Neural progenitor cell (in vitro differentiated cells): ENCODE data around the gene KLHL29. TPM values are rescaled to one million over a fixed set of nuclear protein-coding genes. Genes with fewer than 3 reads are reported as not detected.
A peak's percentile ranks its signal among the peaks of the same experiment; 100 is the strongest.

Source experiments
- DNase-seq: peaks from one replicate; pipeline ENCODE4 v3.0.0-alpha.2; 2016; ENCODE audit warnings: low spot score
- H2AFZ ChIP-seq: fragments of 200-600 bp; sonication (generic); replicated peaks from 2 replicates; pipeline ENCODE4 v1.6.1; 2016; ENCODE audit warnings: antibody characterized with exemption
- H3F3A ChIP-seq: fragments of 200-600 bp; sonication (generic); 2 replicates; pipeline ENCODE4 v1.6.1; 2016; ENCODE audit warnings: antibody characterized with exemption, low read depth
- H3K27ac ChIP-seq: fragments of 200-600 bp; sonication (generic); 2 replicates; pipeline ENCODE4 v1.5.1; 2016; ENCODE audit warnings: mild to moderate bottlenecking
- H3K27me3 ChIP-seq: fragments of 200-600 bp; sonication (generic); 2 replicates; pipeline ENCODE4 v1.6.1; 2016; ENCODE audit warnings: mild to moderate bottlenecking, moderate library complexity
- H3K36me3 ChIP-seq: fragments of 200-600 bp; sonication (generic); 2 replicates; pipeline ENCODE4 v1.5.1; 2016
- H3K4me1 ChIP-seq: fragments of 200-600 bp; sonication (generic); 2 replicates; pipeline ENCODE4 v1.6.1; 2016; ENCODE audit warnings: mixed run types
- H3K4me2 ChIP-seq: fragments of 200-600 bp; sonication (generic); 2 replicates; pipeline ENCODE4 v1.6.1; 2016
- H3K4me3 ChIP-seq: fragments of 200-600 bp; sonication (generic); 2 replicates; pipeline ENCODE4 v1.5.1; 2016
- H3K79me2 ChIP-seq: fragments of 200-600 bp; sonication (generic); 2 replicates; pipeline ENCODE4 v1.6.1; 2016; ENCODE audit warnings: low read depth
- H3K9ac ChIP-seq: fragments of 200-600 bp; sonication (generic); 2 replicates; pipeline ENCODE4 v1.6.1; 2016
- H3K9me3 ChIP-seq: fragments of 200-600 bp; sonication (generic); 2 replicates; pipeline ENCODE4 v1.5.1; 2016; ENCODE audit warnings: low read depth
- H4K20me1 ChIP-seq: fragments of 200-600 bp; sonication (generic); 2 replicates; pipeline ENCODE4 v1.6.1; 2016; ENCODE audit warnings: low read depth
- H3K27ac Mint-ChIP-seq: 3 replicates; pipeline ENCODE4 v1.8.0; 2021; ENCODE audit warnings: mixed read lengths
- H3K27me3 Mint-ChIP-seq: 2 replicates; pipeline ENCODE4 v1.8.0; 2022; ENCODE audit warnings: low read depth, mild to moderate bottlenecking, inconsistent platforms, moderate library complexity, mixed read lengths; ENCODE audit not compliant: insufficient read depth
- H3K36me3 Mint-ChIP-seq: 3 replicates; pipeline ENCODE4 v1.8.0; 2021; ENCODE audit warnings: mixed read lengths
- H3K4me1 Mint-ChIP-seq: 3 replicates; pipeline ENCODE4 v1.8.0; 2021; ENCODE audit warnings: mixed read lengths
- H3K4me3 Mint-ChIP-seq: 3 replicates; pipeline ENCODE4 v1.8.0; 2021; ENCODE audit warnings: mild to moderate bottlenecking, moderate library complexity, mixed read lengths
- H3K9me3 Mint-ChIP-seq: 3 replicates; pipeline ENCODE4 v1.8.0; 2020; ENCODE audit warnings: mixed read lengths
- CTCF ChIP-seq: fragments of 200-600 bp; sonication (generic); IDR thresholded peaks from 2 replicates; pipeline ENCODE4 v1.5.1; 2017; ENCODE audit warnings: antibody characterized with exemption, mild to moderate bottlenecking
- EZH2 ChIP-seq: fragments of 200-600 bp; sonication (generic); IDR thresholded peaks from 2 replicates; pipeline ENCODE4 v1.6.1; 2017; ENCODE audit warnings: antibody characterized with exemption, mild to moderate bottlenecking, moderate library complexity
- EZH2phosphoT487 ChIP-seq: fragments of 200-600 bp; sonication (generic); IDR thresholded peaks from 2 replicates; pipeline ENCODE4 v1.6.1; 2017; ENCODE audit warnings: antibody characterized with exemption
- total RNA-seq: library from RNA; depleted of rRNA; stranded (reverse); fragments of >200 nt; gene quantifications from 2 replicates; pipeline ENCODE4 v1.2.3, GENCODE V29; 2015; ENCODE audit warnings: low replicate concordance

The KLHL29 gene
- total RNA-seq, 1 donor from 2014 or later = 1.6 TPM

- Mint-ChIP-seq H3K27me3 (peaks cover 6% of the 10 kb centered on the region), H3K4me1 (peaks cover 5% of the 10 kb centered on the region), H3K4me3 (no peak overlapping the region), H3K27ac (no peak overlapping the region), H3K9me3 (peaks cover 8% of the 10 kb centered on the region), H3K36me3 (peaks cover 40% of the 10 kb centered on the region)
- no peak overlapping the region for H2AFZ ChIP-seq
- H3K4me3 ChIP-seq = no peak overlapping the region
- TF ChIP-seq EZH2 (no peak), CTCF (no peak), EZH2phosphoT487 (no peak)
- H3K79me2 ChIP-seq = no peaks in the 10 kb centered on the region
- no peaks in the 10 kb centered on the region for H3F3A ChIP-seq
- no peak overlapping the region for H3K4me2 ChIP-seq
- H3K9me3 ChIP-seq = no peaks in the 10 kb centered on the region
- no peak overlapping the region for H3K9ac ChIP-seq
- H3K27ac ChIP-seq = no peak overlapping the region
- no peak for DNase-seq
- H3K36me3 ChIP-seq = no peaks in the 10 kb centered on the region
- H3K27me3 ChIP-seq = no peaks in the 10 kb centered on the region
- no peaks in the 10 kb centered on the region for H3K4me1 ChIP-seq
- H4K20me1 ChIP-seq = no peaks in the 10 kb centered on the region
These were observed 314.0 kb downstream of the KLHL29 start for GRCh38 chr2:23698721-23699579.

- Histone ChIP-seq H3K27ac (no peak overlapping the region), H3K4me2 (no peak overlapping the region), H3K4me3 (no peak overlapping the region), H3F3A (no peaks in the 10 kb centered on the region), H3K4me1 (no peaks in the 10 kb centered on the region), H3K9ac (no peak overlapping the region), H3K9me3 (no peaks in the 10 kb centered on the region), H2AFZ (no peak overlapping the region), H3K79me2 (no peaks in the 10 kb centered on the region), H3K36me3 (no peaks in the 10 kb centered on the region), H4K20me1 (no peaks in the 10 kb centered on the region), H3K27me3 (no peaks in the 10 kb centered on the region)
- Mint-ChIP-seq H3K36me3 (peaks cover 34% of the 10 kb centered on the region), H3K9me3 (peaks cover 8% of the 10 kb centered on the region), H3K27ac (no peak overlapping the region), H3K4me1 (peaks cover 2% of the 10 kb centered on the region), H3K4me3 (no peak overlapping the region), H3K27me3 (peaks cover 6% of the 10 kb centered on the region)
- DNase-seq = no peak
- TF ChIP-seq EZH2phosphoT487 = no peak
These were observed 314.6 kb downstream of the KLHL29 start for GRCh38 chr2:23699580-23699925.

- H3K4me1 Mint-ChIP-seq = no peaks in the 10 kb centered on the region
- H3K4me3 ChIP-seq = no peak overlapping the region
- peaks cover 8% of the 10 kb centered on the region for H3K9me3 Mint-ChIP-seq
- no peaks in the 10 kb centered on the region for H3K4me1 ChIP-seq
- H2AFZ ChIP-seq = no peak overlapping the region
- peaks cover 6% of the 10 kb centered on the region for H3K27me3 Mint-ChIP-seq
- no peaks in the 10 kb centered on the region for H3K36me3 ChIP-seq
- no peaks in the 10 kb centered on the region for H3K27me3 ChIP-seq
- H3K9ac ChIP-seq = no peak overlapping the region
- no peaks in the 10 kb centered on the region for H4K20me1 ChIP-seq
- no peaks in the 10 kb centered on the region for H3K79me2 ChIP-seq
- H3K27ac ChIP-seq = no peak overlapping the region
- peaks cover 34% of the 10 kb centered on the region for H3K36me3 Mint-ChIP-seq
- no peak for DNase-seq
- no peak for TF ChIP-seq CTCF
- TF ChIP-seq EZH2phosphoT487 = no peak
- TF ChIP-seq EZH2 = no peak
- H3K27ac Mint-ChIP-seq = peak overlapping the region; percentile 6
- no peak overlapping the region for H3K4me2 ChIP-seq
- no peak overlapping the region for H3K4me3 Mint-ChIP-seq
- no peaks in the 10 kb centered on the region for H3F3A ChIP-seq
- no peaks in the 10 kb centered on the region for H3K9me3 ChIP-seq
These were observed 315.6 kb downstream of the KLHL29 start for GRCh38 chr2:23700627-23701026.

- peaks cover 6% of the 10 kb centered on the region for H3K27me3 Mint-ChIP-seq
- peaks cover 41% of the 10 kb centered on the region for H3K36me3 Mint-ChIP-seq
- H3K27ac Mint-ChIP-seq = no peak overlapping the region
These were observed 318.1 kb downstream of the KLHL29 start for GRCh38 chr2:23703037-23703582.

More at GRCh38 chr2:23703037-23703582, 318.1 kb downstream of the KLHL29 start:
- Histone ChIP-seq H3K9me3 (no peaks in the 10 kb centered on the region), H2AFZ (no peak overlapping the region), H3F3A (no peaks in the 10 kb centered on the region), H3K27ac (no peak overlapping the region), H3K36me3 (no peaks in the 10 kb centered on the region), H3K4me1 (no peaks in the 10 kb centered on the region), H3K27me3 (no peaks in the 10 kb centered on the region), H3K79me2 (no peaks in the 10 kb centered on the region), H3K4me3 (no peak overlapping the region), H3K4me2 (no peak overlapping the region), H3K9ac (no peak overlapping the region), H4K20me1 (no peaks in the 10 kb centered on the region)
- DNase-seq = no peak
- H3K4me3 Mint-ChIP-seq = no peak overlapping the region
- TF ChIP-seq CTCF (no peak), EZH2 (no peak), EZH2phosphoT487 (no peak)
- peaks cover 8% of the 10 kb centered on the region for H3K9me3 Mint-ChIP-seq
- peaks cover 2% of the 10 kb centered on the region for H3K4me1 Mint-ChIP-seq
